GM12878 (cell line): ENCODE measurements around the gene WDR91. TPM values are rescaled to one million over a fixed set of nuclear protein-coding genes. Genes with fewer than 3 reads are reported as not detected.

ENCODE experiments used
- ASH2L ChIP-seq: fragments of 300-600, 200-600 bp; sonication (generic); IDR thresholded peaks from 2 replicates; pipeline ENCODE4 v1.6.1; 2017; ENCODE audit warnings: low read depth, mild to moderate bottlenecking, borderline replicate concordance
- CHD2 ChIP-seq: IDR thresholded peaks from 2 replicates; pipeline ENCODE4 v1.6.1; 2011; ENCODE audit warnings: low read depth, low read length, improper control_type of control experiment, borderline replicate concordance
- EGR1 ChIP-seq, 2 experiments: IDR thresholded peaks; 1 replicate in 1 of 2; 2 replicates in 1 of 2; pipeline ENCODE4 v1.6.1; 2011 to 2012; ENCODE audit warnings: low read depth in 2 of 2, low read length in 2 of 2, borderline replicate concordance in 1 of 2, mild to moderate bottlenecking in 1 of 2, moderate library complexity in 1 of 2
- ELK1 ChIP-seq: IDR thresholded peaks from 2 replicates; pipeline ENCODE4 v1.6.1; 2012; ENCODE audit warnings: low read depth, low read length, improper control_type of control experiment
- FOXM1 ChIP-seq: IDR thresholded peaks from 2 replicates; pipeline ENCODE4 v1.6.1; 2012; ENCODE audit warnings: low read depth, mild to moderate bottlenecking, inconsistent platforms, low read length, moderate library complexity
- GABPA ChIP-seq: IDR thresholded peaks from 2 replicates; pipeline ENCODE4 v1.6.1; 2014; ENCODE audit warnings: antibody characterized with exemption, low read depth, mild to moderate bottlenecking, inconsistent platforms
- GATAD2B ChIP-seq: fragments of 450-650 bp; conservative IDR thresholded peaks from 2 replicates; pipeline ENCODE4 v1.6.1; 2017; ENCODE audit warnings: low read depth, mild to moderate bottlenecking, moderate library complexity
- NFXL1 ChIP-seq: fragments of 450-650 bp; IDR thresholded peaks from 2 replicates; pipeline ENCODE4 v1.6.1; 2017; ENCODE audit warnings: antibody characterized with exemption, mild to moderate bottlenecking, borderline replicate concordance
- PAX8 ChIP-seq: fragments of 450-650 bp; IDR thresholded peaks from 2 replicates; pipeline ENCODE4 v1.6.1; 2017; ENCODE audit warnings: mild to moderate bottlenecking, moderate library complexity
- PBX3 ChIP-seq: IDR thresholded peaks from 2 replicates; pipeline ENCODE4 v1.6.1; 2011; ENCODE audit warnings: mild to moderate bottlenecking, low read depth, low read length, moderate library complexity; ENCODE audit not compliant: insufficient replicate concordance
- POLR2A ChIP-seq: IDR thresholded peaks from 2 replicates; pipeline ENCODE4 v1.6.1; 2011; ENCODE audit warnings: low read depth, mild to moderate bottlenecking, low read length
- POLR2AphosphoS2 ChIP-seq: IDR thresholded peaks from 2 replicates; pipeline ENCODE4 v1.6.1; 2011; ENCODE audit warnings: low read depth, mild to moderate bottlenecking, low read length, improper control_type of control experiment, moderate library complexity
- POLR2AphosphoS5 ChIP-seq: IDR thresholded peaks from 2 replicates; pipeline ENCODE4 v1.6.1; 2011; ENCODE audit warnings: mild to moderate bottlenecking, low read length, inconsistent platforms
- SIX5 ChIP-seq: IDR thresholded peaks from 2 replicates; pipeline ENCODE4 v1.6.1; 2011; ENCODE audit warnings: mild to moderate bottlenecking, low read depth, low read length, moderate library complexity; ENCODE audit not compliant: severe bottlenecking
- TCF7 ChIP-seq: IDR thresholded peaks from 2 replicates; pipeline ENCODE4 v1.6.1; 2014; ENCODE audit warnings: antibody characterized with exemption, borderline replicate concordance
- polyA plus RNA-seq, 11 experiments: library from polyadenylated mRNA; depleted of rRNA in 4 of 11; unstranded in 6 of 11; stranded (reverse) in 5 of 11; fragments of >200 nt; fragmentation: Nextera tagmentation in 4 of 11; fragmentation: Illumina TruSeq in 1 of 11; extraction: Ambion mirVana in 4 of 11; extraction: Trizol in 1 of 11; gene quantifications; 1 replicate in 1 of 11; 2 replicates in 10 of 11; pipeline versions ENCODE4 v1.2.1 to v1.2.3, GENCODE V29; 2011 to 2016; ENCODE audit warnings: inconsistent platforms in 2 of 11, missing spikeins in 2 of 11, low read depth in 1 of 11
- total RNA-seq, 4 experiments: library from RNA; depleted of rRNA in 3 of 4; stranded (reverse); fragments of >200 nt in 3 of 4; fragmentation: Illumina TruSeq in 1 of 4; extraction: Trizol in 1 of 4; gene quantifications; 2 replicates each; pipeline versions ENCODE4 v1.2.1 to v1.2.3, GENCODE V29; 2013 to 2021
- TF ChIP-seq, protein P1 (sequence below): IDR thresholded peaks from 2 replicates; pipeline ENCODE4 v1.6.1; 2011; ENCODE audit warnings: borderline replicate concordance, low read depth, mild to moderate bottlenecking, moderate library complexity, mixed read lengths, low read length; ENCODE audit not compliant: insufficient read depth; ENCODE audit errors: extremely low read length
- TF ChIP-seq, protein P2 (sequence below): fragments of 450-650 bp; IDR thresholded peaks from 2 replicates; pipeline ENCODE4 v1.6.1; 2016; ENCODE audit warnings: mild to moderate bottlenecking
- TF ChIP-seq, protein P3 (sequence below): fragments of 450-650 bp; IDR thresholded peaks from 2 replicates; pipeline ENCODE4 v1.6.1; 2017; ENCODE audit warnings: mild to moderate bottlenecking
- TF ChIP-seq, protein P4 (sequence below): fragments of 150-350 bp; IDR thresholded peaks from 2 replicates; pipeline ENCODE4 v1.6.1; 2014; ENCODE audit warnings: mild to moderate bottlenecking, low read depth, low read length

The WDR91 gene
- total and polyA plus RNA-seq, 10 of the 15 experiments (the other 5 are each of a cell fraction or from before 2014, with no cell fraction given): 7.6 to 83.3 (median 16.5) TPM

GRCh38 chr7:135186841-135187253 is 24.5 kb downstream of the WDR91 start (continued):
- TF ChIP-seq GATAD2B (0 out of 2 replicates have a peak, but pooled peaks have one; percentile 79), FOXM1 (peak; percentile 85; the same call in 1 of the 2 replicates), POLR2AphosphoS2 (peak; percentile 49; the same call in 1 of the 2 replicates), NFXL1 (no peak), POLR2A (peak; percentile 65), TCF7 (peak; percentile 81), PAX8 (no peak), CHD2 (peak; percentile 87), POLR2AphosphoS5 (peak; percentile 88), PBX3 (peak; percentile 57), ELK1 (no peak), GABPA (no peak), SIX5 (no peak), EGR1 (IDR thresholded peaks at IDR 0.05; ENCODE audit: borderline replicate concordance in 1 of 2, low read depth in 2 of 2, low read length in 2 of 2) (peak in 1 of 2 experiments; percentile 54; a peak in 1 of 3 replicates), ASH2L (no peak)
- TF ChIP-seq, protein P1, sequence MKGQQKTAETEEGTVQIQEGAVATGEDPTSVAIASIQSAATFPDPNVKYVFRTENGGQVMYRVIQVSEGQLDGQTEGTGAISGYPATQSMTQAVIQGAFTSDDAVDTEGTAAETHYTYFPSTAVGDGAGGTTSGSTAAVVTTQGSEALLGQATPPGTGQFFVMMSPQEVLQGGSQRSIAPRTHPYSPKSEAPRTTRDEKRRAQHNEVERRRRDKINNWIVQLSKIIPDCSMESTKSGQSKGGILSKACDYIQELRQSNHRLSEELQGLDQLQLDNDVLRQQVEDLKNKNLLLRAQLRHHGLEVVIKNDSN: no peak
- TF ChIP-seq, protein P2, sequence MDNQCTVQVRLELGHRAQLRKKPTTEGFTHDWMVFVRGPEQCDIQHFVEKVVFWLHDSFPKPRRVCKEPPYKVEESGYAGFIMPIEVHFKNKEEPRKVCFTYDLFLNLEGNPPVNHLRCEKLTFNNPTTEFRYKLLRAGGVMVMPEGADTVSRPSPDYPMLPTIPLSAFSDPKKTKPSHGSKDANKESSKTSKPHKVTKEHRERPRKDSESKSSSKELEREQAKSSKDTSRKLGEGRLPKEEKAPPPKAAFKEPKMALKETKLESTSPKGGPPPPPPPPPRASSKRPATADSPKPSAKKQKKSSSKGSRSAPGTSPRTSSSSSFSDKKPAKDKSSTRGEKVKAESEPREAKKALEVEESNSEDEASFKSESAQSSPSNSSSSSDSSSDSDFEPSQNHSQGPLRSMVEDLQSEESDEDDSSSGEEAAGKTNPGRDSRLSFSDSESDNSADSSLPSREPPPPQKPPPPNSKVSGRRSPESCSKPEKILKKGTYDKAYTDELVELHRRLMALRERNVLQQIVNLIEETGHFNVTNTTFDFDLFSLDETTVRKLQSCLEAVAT: peak; percentile 97
- TF ChIP-seq, protein P3, sequence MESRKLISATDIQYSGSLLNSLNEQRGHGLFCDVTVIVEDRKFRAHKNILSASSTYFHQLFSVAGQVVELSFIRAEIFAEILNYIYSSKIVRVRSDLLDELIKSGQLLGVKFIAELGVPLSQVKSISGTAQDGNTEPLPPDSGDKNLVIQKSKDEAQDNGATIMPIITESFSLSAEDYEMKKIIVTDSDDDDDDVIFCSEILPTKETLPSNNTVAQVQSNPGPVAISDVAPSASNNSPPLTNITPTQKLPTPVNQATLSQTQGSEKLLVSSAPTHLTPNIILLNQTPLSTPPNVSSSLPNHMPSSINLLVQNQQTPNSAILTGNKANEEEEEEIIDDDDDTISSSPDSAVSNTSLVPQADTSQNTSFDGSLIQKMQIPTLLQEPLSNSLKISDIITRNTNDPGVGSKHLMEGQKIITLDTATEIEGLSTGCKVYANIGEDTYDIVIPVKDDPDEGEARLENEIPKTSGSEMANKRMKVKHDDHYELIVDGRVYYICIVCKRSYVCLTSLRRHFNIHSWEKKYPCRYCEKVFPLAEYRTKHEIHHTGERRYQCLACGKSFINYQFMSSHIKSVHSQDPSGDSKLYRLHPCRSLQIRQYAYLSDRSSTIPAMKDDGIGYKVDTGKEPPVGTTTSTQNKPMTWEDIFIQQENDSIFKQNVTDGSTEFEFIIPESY: no peak
- TF ChIP-seq, protein P4, sequence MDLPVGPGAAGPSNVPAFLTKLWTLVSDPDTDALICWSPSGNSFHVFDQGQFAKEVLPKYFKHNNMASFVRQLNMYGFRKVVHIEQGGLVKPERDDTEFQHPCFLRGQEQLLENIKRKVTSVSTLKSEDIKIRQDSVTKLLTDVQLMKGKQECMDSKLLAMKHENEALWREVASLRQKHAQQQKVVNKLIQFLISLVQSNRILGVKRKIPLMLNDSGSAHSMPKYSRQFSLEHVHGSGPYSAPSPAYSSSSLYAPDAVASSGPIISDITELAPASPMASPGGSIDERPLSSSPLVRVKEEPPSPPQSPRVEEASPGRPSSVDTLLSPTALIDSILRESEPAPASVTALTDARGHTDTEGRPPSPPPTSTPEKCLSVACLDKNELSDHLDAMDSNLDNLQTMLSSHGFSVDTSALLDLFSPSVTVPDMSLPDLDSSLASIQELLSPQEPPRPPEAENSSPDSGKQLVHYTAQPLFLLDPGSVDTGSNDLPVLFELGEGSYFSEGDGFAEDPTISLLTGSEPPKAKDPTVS: no peak
